Vagina (tissue), 2 donors: ENCODE measurements around the gene OR11L1. TPM values are rescaled to one million over a fixed set of nuclear protein-coding genes. Genes with fewer than 3 reads are reported as not detected.

ENCODE experiments used
- DNase-seq, 2 donors: peaks; one replicate each; pipeline ENCODE4 v3.0.0-alpha.2; 2017; ENCODE audit errors: extremely low spot score in 2 of 2
- H3K27ac ChIP-seq: fragments of 200-600 bp; sonication (generic); one replicate; pipeline ENCODE4 v1.5.1; 2019
- H3K27me3 ChIP-seq: fragments of 200-600 bp; sonication (generic); one replicate; pipeline ENCODE4 v1.5.1; 2019
- H3K36me3 ChIP-seq, 2 donors: fragments of 200-600 bp; sonication (generic); one replicate each; pipeline ENCODE4 v1.5.1; 2017 to 2019
- H3K4me1 ChIP-seq: fragments of 200-600 bp; sonication (generic); one replicate; pipeline ENCODE4 v1.5.1; 2019
- H3K4me3 ChIP-seq, 2 donors: fragments of 200-600 bp; sonication (generic); 1 replicate in 1 of 2; 2 replicates in 1 of 2; pipeline ENCODE4 v1.5.1; 2016 to 2019
- H3K9me3 ChIP-seq: fragments of 200-600 bp; sonication (generic); one replicate; pipeline ENCODE4 v1.5.1; 2019
- POLR2A ChIP-seq, 2 donors: fragments of 450-650 bp; IDR thresholded peaks; one replicate each; pipeline ENCODE4 v1.6.1; 2017; ENCODE audit warnings: antibody characterized with exemption in 2 of 2, mild to moderate bottlenecking in 2 of 2, moderate library complexity in 2 of 2
- POLR2AphosphoS5 ChIP-seq, 2 donors: sonication (generic); formaldehyde crosslinking; IDR thresholded peaks; one replicate each; pipeline ENCODE4 v1.9.0; 2017; ENCODE audit warnings: antibody characterized with exemption in 2 of 2, mild to moderate bottlenecking in 2 of 2, low read depth in 1 of 2; ENCODE audit not compliant: insufficient read depth in 1 of 2
- intact Hi-C: fragments of 100-400 bp; cut with DNase I; formaldehyde crosslinking; loops from one replicate; pipeline ENCODE4 v1.15.1; 2023
- total RNA-seq: library from RNA; depleted of rRNA; stranded (reverse); fragments of >200 nt; gene quantifications from one replicate; pipeline ENCODE4 v1.2.3, GENCODE V29; 2016
- TF ChIP-seq, protein P1 (sequence below), 3 experiments: fragments of 450-650 bp in 2 of 3; fragments of 200-600 bp in 1 of 3; sonication (generic) in 1 of 3; IDR thresholded peaks; one replicate each; pipeline ENCODE4 v1.5.1; 2017 to 2019; ENCODE audit warnings: antibody characterized with exemption in 3 of 3, mild to moderate bottlenecking in 2 of 3, moderate library complexity in 2 of 3

OR11L1 gene
- total RNA-seq, 1 donor from 2014 or later, result not detected

DNA sequence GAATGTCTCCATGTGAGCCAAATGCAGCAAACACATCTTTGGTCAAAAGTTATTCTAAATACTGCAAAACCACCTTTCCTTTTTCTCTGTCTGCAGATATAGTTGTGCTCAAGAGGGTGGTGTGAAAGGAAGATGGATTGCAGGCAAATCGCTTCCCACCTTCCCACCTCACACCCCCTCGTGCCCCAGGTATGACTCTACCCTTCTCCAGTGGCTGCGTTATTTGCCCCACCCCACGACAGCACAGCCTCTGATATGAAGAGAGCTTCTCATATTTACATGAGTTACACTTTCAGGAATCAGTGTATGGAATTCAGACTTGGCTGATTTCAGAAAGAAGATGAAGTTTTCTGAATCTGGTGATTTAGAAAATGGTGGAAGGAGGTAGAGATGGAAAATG lies 21.1 kb upstream of the OR11L1 start:
- Histone ChIP-seq H3K4me3 (no peak overlapping the region), H3K27me3 (no peaks in the 10 kb centered on the region), H3K27ac (no peak overlapping the region), H3K9me3 (no peaks in the 10 kb centered on the region), H3K36me3 (no peaks in the 10 kb centered on the region), H3K4me1 (no peaks in the 10 kb centered on the region)
- DNase-seq, result no peak
- intact Hi-C loops, result no loop called here
- TF ChIP-seq, protein P1, sequence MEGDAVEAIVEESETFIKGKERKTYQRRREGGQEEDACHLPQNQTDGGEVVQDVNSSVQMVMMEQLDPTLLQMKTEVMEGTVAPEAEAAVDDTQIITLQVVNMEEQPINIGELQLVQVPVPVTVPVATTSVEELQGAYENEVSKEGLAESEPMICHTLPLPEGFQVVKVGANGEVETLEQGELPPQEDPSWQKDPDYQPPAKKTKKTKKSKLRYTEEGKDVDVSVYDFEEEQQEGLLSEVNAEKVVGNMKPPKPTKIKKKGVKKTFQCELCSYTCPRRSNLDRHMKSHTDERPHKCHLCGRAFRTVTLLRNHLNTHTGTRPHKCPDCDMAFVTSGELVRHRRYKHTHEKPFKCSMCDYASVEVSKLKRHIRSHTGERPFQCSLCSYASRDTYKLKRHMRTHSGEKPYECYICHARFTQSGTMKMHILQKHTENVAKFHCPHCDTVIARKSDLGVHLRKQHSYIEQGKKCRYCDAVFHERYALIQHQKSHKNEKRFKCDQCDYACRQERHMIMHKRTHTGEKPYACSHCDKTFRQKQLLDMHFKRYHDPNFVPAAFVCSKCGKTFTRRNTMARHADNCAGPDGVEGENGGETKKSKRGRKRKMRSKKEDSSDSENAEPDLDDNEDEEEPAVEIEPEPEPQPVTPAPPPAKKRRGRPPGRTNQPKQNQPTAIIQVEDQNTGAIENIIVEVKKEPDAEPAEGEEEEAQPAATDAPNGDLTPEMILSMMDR (IDR thresholded peaks at IDR 0.05), result no peak
- TF ChIP-seq POLR2A (IDR thresholded peaks at IDR 0.05), result no peak
- no peak for TF ChIP-seq POLR2AphosphoS5 (IDR thresholded peaks at IDR 0.05; ENCODE audit: insufficient read depth in 1 of 2, low read depth in 1 of 2)

DNA sequence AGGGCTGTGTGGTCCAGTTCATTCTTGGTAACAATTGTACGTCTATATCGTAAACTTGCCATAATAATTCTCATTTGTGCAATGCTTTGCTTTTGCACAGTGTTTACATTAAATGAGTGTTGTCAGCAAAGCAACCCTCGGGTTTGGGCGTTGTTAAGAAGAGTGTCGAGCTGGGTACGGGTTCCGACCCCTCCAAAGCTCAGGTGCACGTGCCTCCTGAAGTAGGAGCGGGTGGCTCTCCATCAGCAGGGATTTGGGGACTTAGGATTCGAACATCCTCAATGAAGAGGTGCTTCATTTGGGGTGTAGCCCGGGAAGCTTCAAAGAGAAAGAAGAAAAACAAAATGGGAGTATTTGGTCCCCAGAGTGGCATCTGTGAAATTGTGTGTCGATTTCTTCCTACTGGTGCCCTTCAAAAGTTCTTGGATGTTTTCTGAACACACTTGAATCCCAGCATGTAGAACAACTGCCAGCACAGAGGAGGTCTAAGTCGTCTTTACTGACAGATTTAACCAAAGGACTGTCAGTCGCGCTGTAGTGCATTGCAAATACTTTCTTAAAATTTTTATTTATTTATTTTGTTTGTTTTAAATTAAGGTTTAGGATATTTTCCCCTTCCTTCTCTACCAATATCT lies 16.4 kb upstream of the OR11L1 start:
- Histone ChIP-seq H3K9me3 (no peaks in the 10 kb centered on the region), H3K4me1 (no peaks in the 10 kb centered on the region), H3K27ac (no peak overlapping the region), H3K27me3 (no peaks in the 10 kb centered on the region), H3K4me3 (peak overlapping the region; percentile 40 to 79), H3K36me3 (no peaks in the 10 kb centered on the region)
- TF ChIP-seq, protein P1 (IDR thresholded peaks at IDR 0.05), result no peak
- TF ChIP-seq POLR2A (IDR thresholded peaks at IDR 0.05), result no peak
- intact Hi-C loops, result no loop called here
- DNase-seq, result no peak

DNA sequence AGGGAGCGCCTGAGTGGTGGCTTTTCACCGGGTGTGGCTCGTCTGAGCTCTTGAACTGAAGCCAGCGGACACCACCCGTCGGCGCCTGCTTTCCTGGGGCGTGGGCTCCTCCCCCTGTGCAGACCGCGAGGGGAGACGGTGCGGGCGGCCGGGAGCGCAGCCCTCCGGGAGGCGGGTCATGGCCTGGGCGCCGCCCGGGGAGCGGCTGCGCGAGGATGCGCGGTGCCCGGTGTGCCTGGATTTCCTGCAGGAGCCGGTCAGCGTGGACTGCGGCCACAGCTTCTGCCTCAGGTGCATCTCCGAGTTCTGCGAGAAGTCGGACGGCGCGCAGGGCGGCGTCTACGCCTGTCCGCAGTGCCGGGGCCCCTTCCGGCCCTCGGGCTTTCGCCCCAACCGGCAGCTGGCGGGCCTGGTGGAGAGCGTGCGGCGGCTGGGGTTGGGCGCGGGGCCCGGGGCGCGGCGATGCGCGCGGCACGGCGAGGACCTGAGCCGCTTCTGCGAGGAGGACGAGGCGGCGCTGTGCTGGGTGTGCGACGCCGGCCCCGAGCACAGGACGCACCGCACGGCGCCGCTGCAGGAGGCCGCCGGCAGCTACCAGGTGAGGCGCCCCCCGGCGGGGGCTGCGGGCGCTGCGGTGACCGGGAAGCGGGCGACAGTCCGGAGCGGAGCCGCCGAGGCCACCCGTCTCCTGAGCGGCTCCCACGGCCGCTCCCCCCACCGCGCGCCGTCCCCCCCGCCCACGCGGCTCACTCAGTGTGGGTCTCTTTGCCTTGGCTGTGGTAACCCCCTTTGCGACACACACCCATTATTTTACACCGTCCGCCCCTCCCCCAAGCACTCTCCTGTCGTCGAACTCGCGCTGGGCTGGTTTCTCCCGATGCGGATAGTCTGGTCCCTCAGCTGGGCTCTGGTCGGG lies 15.6 kb upstream of the OR11L1 start, which contains the start of gene TRIM58:
Gene TRIM58 (plus strand): TSS at position 119 of the 916 bp plus-strand sequence. CDS start 60 bp downstream, at position 179.
- H3K27ac ChIP-seq, result no peak within 1 kb of the TSS
- intact Hi-C loops, result no loop called here
- no peaks in the 10 kb centered on the region for H3K4me1 ChIP-seq
- peak within 1 kb of the TSS; percentile 40 to 79 for H3K4me3 ChIP-seq
- no peaks in the 10 kb centered on the region for H3K36me3 ChIP-seq
- H3K27me3 ChIP-seq, result no peaks in the 10 kb centered on the region
- H3K9me3 ChIP-seq, result no peaks in the 10 kb centered on the region
- DNase-seq, result no peak
- TF ChIP-seq POLR2A (IDR thresholded peaks at IDR 0.05) (no peak), POLR2AphosphoS5 (IDR thresholded peaks at IDR 0.05; ENCODE audit: insufficient read depth in 1 of 2, low read depth in 1 of 2) (no peak)
- TF ChIP-seq, protein P1 (IDR thresholded peaks at IDR 0.05), result no peak

DNA sequence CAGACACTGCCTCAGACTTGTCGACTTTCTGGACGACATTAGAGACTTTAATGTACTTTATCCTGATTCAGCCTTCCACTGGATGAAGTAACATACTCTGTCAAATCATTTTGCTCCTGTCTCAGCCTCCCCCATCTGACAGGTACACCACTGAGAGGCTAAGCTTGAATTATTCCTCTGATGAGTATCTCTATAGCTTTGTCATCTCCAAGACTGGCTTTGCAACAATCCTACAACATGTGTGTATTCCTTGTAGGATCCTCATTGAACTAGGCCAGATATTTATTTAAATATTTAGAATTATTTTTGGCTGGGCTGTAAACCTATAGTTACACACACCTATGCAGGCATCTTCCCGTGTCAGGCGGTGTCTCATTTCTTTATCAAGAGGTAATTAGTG lies 14.2 kb upstream of the OR11L1 start:
- H3K4me1 ChIP-seq, result no peaks in the 10 kb centered on the region

More for the DNA sequence above, 14.2 kb upstream of the OR11L1 start:
- Histone ChIP-seq H3K4me3 (no peak overlapping the region), H3K27me3 (no peaks in the 10 kb centered on the region), H3K36me3 (no peaks in the 10 kb centered on the region), H3K9me3 (no peaks in the 10 kb centered on the region), H3K27ac (no peak overlapping the region)
- no peak for DNase-seq
- intact Hi-C loops, result no loop called here
- TF ChIP-seq, protein P1 (IDR thresholded peaks at IDR 0.05), result no peak
- no peak for TF ChIP-seq POLR2AphosphoS5 (IDR thresholded peaks at IDR 0.05; ENCODE audit: insufficient read depth in 1 of 2, low read depth in 1 of 2)
- no peak for TF ChIP-seq POLR2A (IDR thresholded peaks at IDR 0.05)
